ENCODE data around the gene CREBRF. TPM values are rescaled to one million over a fixed set of nuclear protein-coding genes. Genes with fewer than 3 reads are reported as not detected.
"Not testable (repeated sequence)": the region's sequence is repeated elsewhere in the genome, so short reads cannot be mapped to it uniquely, and the experiment has no call there.

CREBRF gene
- total RNA-seq, result 8.4 and 8.7 TPM in 2 replicates

- peaks cover 5% of the 10 kb centered on the region for H3K27me3 Mint-ChIP-seq (ENCODE audit: low read depth)
- peaks cover 5% of the 10 kb centered on the region for H3K36me3 Mint-ChIP-seq (ENCODE audit: low read depth)
- peak within 1 kb of the TSS; percentile 96 for H3K27ac Mint-ChIP-seq
- H3K4me3 Mint-ChIP-seq (ENCODE audit: low read depth), result peak within 1 kb of the TSS; percentile 94
- H3K4me1 Mint-ChIP-seq (ENCODE audit: low read depth), result peaks cover 23% of the 10 kb centered on the region
- intact Hi-C loops (cut with micrococcal nuclease), result loop anchor here (1.0 to 5.0 kb wide), 10 partner anchors 72 to 1669 kb away; partner anchors contain the start of genes BNIP1, BOD1, DUSP1 and FBXW11
- DNase-seq (ENCODE audit: low spot score), result peak; percentile 98
- H3K9me3 Mint-ChIP-seq, result no peaks in the 10 kb centered on the region
Measured at GRCh38 chr5:173055983-173056782, at the start of gene CREBRF. TSS of gene CREBRF (plus strand) at chr5:173056352. CDS start at chr5:173080776, 24,424 bp downstream.

DNA sequence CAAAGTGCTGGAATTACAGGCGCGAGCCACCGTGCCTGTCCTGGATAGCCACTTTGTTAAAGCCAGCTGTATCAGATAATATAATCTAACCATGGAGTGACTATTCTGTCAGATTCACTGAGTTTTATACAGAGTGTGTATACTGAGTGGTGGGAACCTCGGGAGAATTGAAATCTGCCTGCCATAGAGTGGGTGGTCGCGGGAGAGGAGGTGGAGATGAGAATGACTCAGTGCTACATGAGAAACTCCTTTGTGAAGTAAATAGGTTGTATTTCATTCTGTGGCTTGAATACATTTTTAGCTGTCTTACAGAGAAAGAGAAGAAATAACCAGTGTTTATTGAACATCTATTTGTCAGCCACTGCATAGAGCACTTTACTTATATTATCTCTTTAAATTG lies 46.1 kb upstream of the CREBRF start:
- no peak overlapping the region for H3K4me3 Mint-ChIP-seq (ENCODE audit: low read depth)

GRCh38 chr5:173010547-173011464 lies 45.3 kb upstream of the CREBRF start:
- no peak overlapping the region for H3K4me3 Mint-ChIP-seq (ENCODE audit: low read depth)
- H3K9me3 Mint-ChIP-seq, result no peaks in the 10 kb centered on the region
- peak overlapping the region; percentile 35 for H3K27ac Mint-ChIP-seq
- peaks cover 17% of the 10 kb centered on the region for H3K4me1 Mint-ChIP-seq (ENCODE audit: low read depth)
- no peaks in the 10 kb centered on the region for H3K27me3 Mint-ChIP-seq (ENCODE audit: low read depth)
- DNase-seq (ENCODE audit: low spot score), result no peak
- H3K36me3 Mint-ChIP-seq (ENCODE audit: low read depth), result peaks cover 7% of the 10 kb centered on the region
- intact Hi-C loops (cut with micrococcal nuclease), result no loop called here

More for the DNA sequence above, 46.1 kb upstream of the CREBRF start:
- Mint-ChIP-seq H3K27ac (peak overlapping the region; percentile 26), H3K9me3 (no peaks in the 10 kb centered on the region), H3K27me3 (ENCODE audit: low read depth) (no peaks in the 10 kb centered on the region), H3K36me3 (ENCODE audit: low read depth) (peaks cover 7% of the 10 kb centered on the region), H3K4me1 (ENCODE audit: low read depth) (peaks cover 17% of the 10 kb centered on the region)
- intact Hi-C loops (cut with micrococcal nuclease), result no loop called here
- DNase-seq (ENCODE audit: low spot score), result no peak

GRCh38 chr5:173011566-173011965 lies 44.6 kb upstream of the CREBRF start:
- Mint-ChIP-seq H3K9me3 (no peaks in the 10 kb centered on the region), H3K27me3 (ENCODE audit: low read depth) (no peaks in the 10 kb centered on the region), H3K4me1 (ENCODE audit: low read depth) (peaks cover 23% of the 10 kb centered on the region), H3K4me3 (ENCODE audit: low read depth) (no peak overlapping the region), H3K36me3 (ENCODE audit: low read depth) (peaks cover 9% of the 10 kb centered on the region), H3K27ac (no peak overlapping the region)
- no peak for DNase-seq (ENCODE audit: low spot score)
- intact Hi-C loops (cut with micrococcal nuclease), result no loop called here

- Mint-ChIP-seq H3K4me1 (ENCODE audit: low read depth) (peaks cover 24% of the 10 kb centered on the region), H3K27ac (no peak overlapping the region), H3K4me3 (ENCODE audit: low read depth) (no peak overlapping the region), H3K27me3 (ENCODE audit: low read depth) (no peaks in the 10 kb centered on the region), H3K9me3 (no peaks in the 10 kb centered on the region), H3K36me3 (ENCODE audit: low read depth) (peaks cover 12% of the 10 kb centered on the region)
- no peak for DNase-seq (ENCODE audit: low spot score)
- intact Hi-C loops (cut with micrococcal nuclease), result no loop called here
Measured at GRCh38 chr5:173012882-173013281, 43.3 kb upstream of the CREBRF start.

GRCh38 chr5:173014671-173015070 lies 41.5 kb upstream of the CREBRF start:
- no peak overlapping the region for H3K27ac Mint-ChIP-seq
- DNase-seq (ENCODE audit: low spot score), result no peak
- peaks cover 21% of the 10 kb centered on the region for H3K36me3 Mint-ChIP-seq (ENCODE audit: low read depth)
- no peaks in the 10 kb centered on the region for H3K9me3 Mint-ChIP-seq
- H3K27me3 Mint-ChIP-seq (ENCODE audit: low read depth), result no peaks in the 10 kb centered on the region
- H3K4me1 Mint-ChIP-seq (ENCODE audit: low read depth), result peaks cover 24% of the 10 kb centered on the region
- no peak overlapping the region for H3K4me3 Mint-ChIP-seq (ENCODE audit: low read depth)
- intact Hi-C loops (cut with micrococcal nuclease), result no loop called here

DNA sequence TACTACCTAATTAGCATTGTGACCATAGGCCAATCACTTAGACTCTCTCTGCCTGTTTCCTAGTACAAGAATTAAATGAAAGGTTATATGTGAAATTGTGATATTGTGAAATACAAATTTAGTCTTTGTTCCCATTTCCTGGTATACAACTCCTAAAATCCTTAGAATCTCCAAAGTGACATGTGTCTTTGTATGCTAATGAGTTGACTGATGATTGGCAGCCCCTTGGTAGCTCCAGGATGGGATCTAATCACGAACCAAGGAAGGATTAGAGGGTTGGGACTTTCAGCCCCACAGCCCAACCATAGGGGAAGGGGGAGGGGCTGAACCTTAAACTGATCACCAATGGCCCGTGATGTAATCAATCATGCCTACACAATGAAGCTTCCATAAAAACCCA lies 41.0 kb upstream of the CREBRF start:
- H3K4me1 Mint-ChIP-seq (ENCODE audit: low read depth), result peaks cover 20% of the 10 kb centered on the region
- DNase-seq (ENCODE audit: low spot score), result no peak
- intact Hi-C loops (cut with micrococcal nuclease), result no loop called here
- no peaks in the 10 kb centered on the region for H3K27me3 Mint-ChIP-seq (ENCODE audit: low read depth)
- no peak overlapping the region for H3K27ac Mint-ChIP-seq
- no peak overlapping the region for H3K4me3 Mint-ChIP-seq (ENCODE audit: low read depth)
- no peaks in the 10 kb centered on the region for H3K9me3 Mint-ChIP-seq
- peaks cover 26% of the 10 kb centered on the region for H3K36me3 Mint-ChIP-seq (ENCODE audit: low read depth)

DNA sequence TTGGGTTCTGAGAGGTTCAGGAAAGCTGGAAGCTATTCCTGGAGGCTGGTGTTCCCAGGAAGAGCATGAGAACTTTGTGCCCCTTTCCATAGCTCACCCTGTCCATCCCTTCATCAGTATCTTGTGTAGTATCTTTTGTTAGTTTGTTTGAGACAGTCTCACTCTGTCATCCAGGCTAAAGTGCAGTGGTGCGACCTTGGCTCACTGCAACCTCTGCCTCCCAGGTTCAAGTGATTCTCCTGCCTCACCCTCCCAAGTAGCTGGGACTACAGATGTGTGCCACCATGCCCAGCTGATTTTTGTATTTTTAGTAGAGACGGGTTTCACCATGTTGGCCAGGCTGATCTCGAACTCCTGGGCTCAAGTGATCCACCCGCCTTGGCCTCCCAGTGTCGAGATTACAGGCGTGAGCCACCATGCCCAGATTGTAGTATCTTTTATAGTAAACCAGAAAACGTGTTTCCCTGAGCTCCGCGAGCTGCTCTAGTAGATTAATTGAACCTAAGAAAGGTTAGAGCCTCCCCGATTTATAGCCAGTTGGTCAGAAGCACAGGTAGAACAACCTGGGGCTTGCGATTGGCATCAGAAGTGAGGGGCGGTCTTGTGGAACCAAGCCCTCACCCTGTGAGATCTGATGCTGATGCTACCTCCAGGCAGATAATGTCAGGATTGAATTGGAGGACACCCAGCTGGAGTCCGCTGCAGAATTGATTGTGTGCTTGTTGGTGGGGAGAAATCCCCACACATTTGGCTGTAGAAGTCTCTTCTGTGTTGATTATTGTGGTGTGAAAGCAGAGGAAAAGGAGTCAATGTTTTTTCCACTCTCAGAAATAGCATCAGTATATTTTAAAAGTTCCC lies 40.3 kb upstream of the CREBRF start:
- peaks cover 31% of the 10 kb centered on the region for H3K36me3 Mint-ChIP-seq (ENCODE audit: low read depth)
- H3K27me3 Mint-ChIP-seq (ENCODE audit: low read depth), result no peaks in the 10 kb centered on the region
- peaks cover 16% of the 10 kb centered on the region for H3K4me1 Mint-ChIP-seq (ENCODE audit: low read depth)
- DNase-seq (ENCODE audit: low spot score), result no peak
- intact Hi-C loops (cut with micrococcal nuclease), result no loop called here
- H3K9me3 Mint-ChIP-seq, result no peaks in the 10 kb centered on the region
- peak overlapping the region; percentile 48 for H3K27ac Mint-ChIP-seq
- H3K4me3 Mint-ChIP-seq (ENCODE audit: low read depth), result no peak overlapping the region

DNA sequence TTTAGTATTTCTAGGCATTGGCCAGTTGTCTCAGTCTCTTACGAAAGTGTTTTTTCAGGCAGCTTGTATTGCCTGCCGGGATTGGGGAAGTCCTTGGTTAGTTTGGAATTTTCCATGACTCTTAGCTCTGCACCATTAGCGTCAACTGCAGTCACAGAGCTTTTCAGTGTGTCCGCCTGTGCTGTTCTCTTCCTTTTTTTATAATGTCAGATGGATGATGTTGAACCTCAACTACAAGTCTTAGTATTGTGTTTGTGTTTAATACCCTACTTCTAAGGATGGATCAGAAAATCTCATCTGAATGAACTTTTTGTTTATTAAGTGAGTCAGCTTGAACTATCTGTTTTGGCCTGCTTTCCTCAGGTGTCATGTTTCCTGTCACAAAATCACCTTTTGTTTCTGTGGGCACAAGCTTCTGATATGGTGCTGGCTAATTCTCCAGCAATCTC lies 39.5 kb upstream of the CREBRF start:
- Mint-ChIP-seq H3K4me3 (ENCODE audit: low read depth) (no peak overlapping the region), H3K36me3 (ENCODE audit: low read depth) (peaks cover 37% of the 10 kb centered on the region), H3K4me1 (ENCODE audit: low read depth) (peaks cover 16% of the 10 kb centered on the region), H3K27me3 (ENCODE audit: low read depth) (no peaks in the 10 kb centered on the region), H3K9me3 (no peaks in the 10 kb centered on the region), H3K27ac (peak overlapping the region; percentile 48)
- DNase-seq (ENCODE audit: low spot score), result no peak
- intact Hi-C loops (cut with micrococcal nuclease), result no loop called here

GRCh38 chr5:173017087-173017486 lies 39.1 kb upstream of the CREBRF start:
- Mint-ChIP-seq H3K36me3 (ENCODE audit: low read depth) (peaks cover 39% of the 10 kb centered on the region), H3K4me1 (ENCODE audit: low read depth) (peaks cover 16% of the 10 kb centered on the region), H3K27ac (peak overlapping the region; percentile 48)
- H3K27me3 Mint-ChIP-seq (ENCODE audit: low read depth); H3K9me3 Mint-ChIP-seq; DNase-seq (ENCODE audit: low spot score); intact Hi-C loops (cut with micrococcal nuclease); H3K4me3 Mint-ChIP-seq (ENCODE audit: low read depth): not testable (repeated sequence)

DNA sequence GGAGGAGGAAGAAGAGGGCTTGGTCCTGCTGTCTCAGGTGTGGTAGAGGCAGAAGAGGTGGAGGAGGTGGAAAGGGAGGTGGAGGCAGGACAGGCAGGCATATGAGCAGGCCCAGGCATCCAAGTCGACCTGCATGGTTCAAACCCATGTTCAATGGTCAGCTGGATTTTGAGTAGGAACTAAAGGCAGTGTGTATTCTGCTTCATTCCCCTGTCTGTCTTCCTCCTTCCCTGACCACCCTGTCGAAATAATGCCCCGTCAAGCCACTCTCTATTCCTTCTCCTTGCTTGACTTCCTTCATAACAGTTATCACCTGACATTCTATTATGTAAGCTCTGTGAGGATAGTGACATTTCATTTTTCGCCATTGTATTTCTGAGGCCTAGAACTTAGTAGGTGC lies 37.8 kb upstream of the CREBRF start:
- H3K27me3 Mint-ChIP-seq (ENCODE audit: low read depth), result no peaks in the 10 kb centered on the region

DNA sequence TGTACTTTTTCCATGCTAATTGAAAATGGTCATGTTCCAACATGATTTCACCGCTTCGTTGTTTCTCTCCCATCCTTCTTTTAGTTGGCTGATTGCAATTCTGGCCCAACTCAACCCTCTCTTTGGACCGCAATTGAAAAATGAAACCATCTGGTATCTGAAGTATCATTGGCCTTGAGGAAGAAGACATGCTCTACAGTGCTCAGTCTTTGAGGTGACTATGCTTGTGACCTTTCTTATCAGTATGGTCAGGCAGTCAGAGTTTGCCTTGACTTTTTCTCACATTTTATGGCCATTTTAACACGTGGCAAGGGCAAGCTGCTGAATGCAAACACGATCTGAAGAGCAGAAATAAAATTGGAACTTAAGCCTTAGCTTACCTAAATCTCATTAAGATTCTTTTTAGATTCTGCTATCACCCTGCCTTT lies 36.0 kb upstream of the CREBRF start:
- H3K9me3 Mint-ChIP-seq, result no peaks in the 10 kb centered on the region
- intact Hi-C loops (cut with micrococcal nuclease), result no loop called here
- no peak overlapping the region for H3K4me3 Mint-ChIP-seq (ENCODE audit: low read depth)
- no peak overlapping the region for H3K27ac Mint-ChIP-seq
- H3K36me3 Mint-ChIP-seq (ENCODE audit: low read depth), result peaks cover 53% of the 10 kb centered on the region
- no peaks in the 10 kb centered on the region for H3K27me3 Mint-ChIP-seq (ENCODE audit: low read depth)
- no peak for DNase-seq (ENCODE audit: low spot score)
- H3K4me1 Mint-ChIP-seq (ENCODE audit: low read depth), result peaks cover 13% of the 10 kb centered on the region

More for the DNA sequence above, 37.8 kb upstream of the CREBRF start:
- Mint-ChIP-seq H3K4me1 (ENCODE audit: low read depth) (peaks cover 16% of the 10 kb centered on the region), H3K9me3 (no peaks in the 10 kb centered on the region), H3K4me3 (ENCODE audit: low read depth) (no peak overlapping the region), H3K27ac (no peak overlapping the region), H3K36me3 (ENCODE audit: low read depth) (peaks cover 46% of the 10 kb centered on the region)
- no peak for DNase-seq (ENCODE audit: low spot score)
- intact Hi-C loops (cut with micrococcal nuclease), result no loop called here
